ENCODE measurements around the gene HNRNPA1L2. TPM values are rescaled to one million over a fixed set of nuclear protein-coding genes. Genes with fewer than 3 reads are reported as not detected.
A peak's percentile ranks its signal among the peaks of the same experiment; 100 is the strongest.
"Not testable (repeated sequence)": the region's sequence is repeated elsewhere in the genome, so short reads cannot be mapped to it uniquely, and the experiment has no call there.

Gene HNRNPA1L2
- total RNA-seq, result 2.4 TPM

DNA sequence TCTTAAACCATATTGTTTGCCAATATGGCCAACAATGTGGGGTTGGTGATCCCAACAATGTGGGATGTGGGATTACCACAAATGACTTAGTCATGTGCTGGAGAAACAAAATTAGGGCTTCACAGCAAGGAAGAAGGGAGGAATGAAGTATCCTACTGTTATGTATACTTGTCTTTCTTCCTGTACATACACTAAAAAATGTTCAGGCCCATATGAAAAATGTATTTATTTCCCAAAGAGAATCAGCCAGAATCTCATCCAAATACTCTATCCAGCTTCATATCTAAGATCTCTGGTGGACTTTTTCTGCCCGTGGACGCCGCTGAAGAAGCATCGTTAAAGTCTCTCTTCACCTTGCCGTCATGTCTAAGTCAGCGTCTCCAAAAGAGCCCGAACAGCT lies at the start of gene HNRNPA1L2:
Gene HNRNPA1L2 (plus strand): TSS at position 301 of the 400 bp plus-strand sequence. CDS start 62 bp downstream, at position 363.
- DNase-seq (ENCODE audit: low read depth in 2 of 3, low spot score in 2 of 3), result no peak

DNA sequence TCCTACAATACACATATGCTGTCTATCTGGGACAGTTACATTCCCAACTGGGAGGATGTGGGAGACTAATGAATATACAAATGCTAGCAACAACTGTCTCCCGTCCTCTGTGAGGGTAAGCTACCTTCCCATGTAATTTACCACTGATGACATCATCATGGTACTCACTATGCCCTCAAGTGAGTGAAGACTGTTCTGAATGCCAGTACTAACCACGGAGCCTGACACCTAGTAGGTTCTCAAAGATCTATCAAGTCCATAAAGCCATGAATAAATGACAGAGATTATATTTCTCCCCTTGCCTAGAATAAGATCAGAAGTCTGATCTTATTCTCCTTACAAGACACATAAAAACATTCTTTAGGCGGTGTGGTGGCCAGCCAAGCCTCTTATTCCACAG lies 49.1 kb upstream of the HNRNPA1L2 start:
- not testable (repeated sequence) for DNase-seq (ENCODE audit: low read depth in 2 of 3, low spot score in 2 of 3)

DNA sequence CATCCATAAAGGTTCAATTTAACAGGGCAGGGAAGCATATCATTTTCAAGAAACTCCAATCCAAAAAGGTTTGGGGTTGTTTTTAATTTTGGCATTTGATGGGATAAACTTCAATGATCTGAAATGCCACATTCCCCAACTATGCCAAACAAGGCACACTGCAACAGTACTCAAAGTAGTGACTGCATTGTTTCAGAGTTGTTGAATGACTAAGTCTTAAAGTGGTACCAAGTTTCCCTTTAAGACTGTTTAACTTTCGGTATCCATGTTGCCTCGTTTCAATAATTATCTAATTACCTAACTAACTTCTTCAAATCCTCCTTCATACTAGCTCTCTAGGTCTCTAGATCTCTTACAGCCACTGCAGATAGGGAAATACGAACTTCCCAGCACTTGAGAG lies 48.4 kb upstream of the HNRNPA1L2 start:
- not testable (repeated sequence) for DNase-seq (ENCODE audit: low read depth in 2 of 3, low spot score in 2 of 3)

DNA sequence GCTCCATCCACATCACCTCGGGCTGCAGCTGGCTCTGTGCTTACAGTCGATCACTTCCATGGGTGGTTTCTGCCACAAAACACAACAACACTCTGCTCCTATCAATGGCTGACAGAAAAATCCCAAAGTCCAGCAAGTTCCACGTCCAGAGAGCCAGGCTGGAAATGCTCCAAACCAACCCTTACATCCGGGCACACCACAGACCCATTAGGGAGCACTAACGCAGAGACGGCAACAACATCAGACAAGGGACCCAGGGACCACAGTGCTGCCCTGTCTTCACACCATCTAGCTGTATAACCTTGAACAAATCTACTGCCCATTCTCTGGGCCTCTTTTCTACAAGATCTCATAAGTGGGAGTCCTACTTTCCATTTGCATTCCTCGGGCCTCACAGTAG lies 47.9 kb upstream of the HNRNPA1L2 start:
- not testable (repeated sequence) for DNase-seq (ENCODE audit: low read depth in 2 of 3, low spot score in 2 of 3)

- no peak for DNase-seq (ENCODE audit: low read depth in 2 of 3, low spot score in 2 of 3)
Observed at GRCh38 chr13:52597676-52598075, 44.6 kb upstream of the HNRNPA1L2 start.

- peak in 1 of 3 donors; percentile 10 for DNase-seq (ENCODE audit: low read depth in 2 of 3, low spot score in 2 of 3)
Observed at GRCh38 chr13:52599037-52599847, 43.0 kb upstream of the HNRNPA1L2 start.

DNA sequence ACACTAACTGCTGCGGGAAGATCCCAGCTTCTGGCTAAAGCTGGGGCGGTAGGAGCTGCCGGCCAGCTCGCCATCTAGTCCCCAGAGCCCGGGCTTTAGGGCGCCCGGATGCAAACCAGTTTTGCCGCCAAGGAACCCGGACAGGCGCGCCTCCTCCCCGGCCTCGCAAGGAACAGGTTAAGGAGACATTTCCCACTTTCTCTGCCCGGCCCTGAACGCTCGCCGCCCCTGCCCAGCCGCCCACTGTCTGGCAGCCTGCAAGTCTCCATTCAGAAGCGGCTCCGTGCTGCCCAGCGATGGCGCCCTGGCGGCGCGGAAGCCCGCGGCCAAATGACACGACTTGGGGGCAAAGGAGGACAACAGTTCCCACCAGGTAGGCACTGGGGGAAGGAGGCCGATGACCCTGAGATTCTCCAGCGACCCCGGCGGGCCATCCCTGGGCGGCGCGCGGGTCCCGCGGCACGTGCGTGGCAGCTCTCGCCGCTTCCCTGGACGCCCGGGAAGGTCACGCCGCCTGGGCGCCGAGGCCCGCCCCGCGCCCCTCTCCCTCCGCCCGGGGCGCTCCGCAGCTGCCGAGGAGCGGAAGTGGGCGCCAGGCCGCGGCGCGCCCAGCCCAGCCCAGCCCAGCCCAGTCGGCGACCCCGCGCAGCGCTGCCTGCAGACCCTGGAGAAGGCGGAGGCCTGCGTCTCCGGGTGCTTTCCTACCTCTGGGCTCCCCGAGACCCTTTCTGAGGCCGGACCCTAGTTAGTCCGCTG lies 42.2 kb upstream of the HNRNPA1L2 start:
- DNase-seq (ENCODE audit: low read depth in 2 of 3, low spot score in 2 of 3), result peak in 1 of 3 donors; percentile 24

DNA sequence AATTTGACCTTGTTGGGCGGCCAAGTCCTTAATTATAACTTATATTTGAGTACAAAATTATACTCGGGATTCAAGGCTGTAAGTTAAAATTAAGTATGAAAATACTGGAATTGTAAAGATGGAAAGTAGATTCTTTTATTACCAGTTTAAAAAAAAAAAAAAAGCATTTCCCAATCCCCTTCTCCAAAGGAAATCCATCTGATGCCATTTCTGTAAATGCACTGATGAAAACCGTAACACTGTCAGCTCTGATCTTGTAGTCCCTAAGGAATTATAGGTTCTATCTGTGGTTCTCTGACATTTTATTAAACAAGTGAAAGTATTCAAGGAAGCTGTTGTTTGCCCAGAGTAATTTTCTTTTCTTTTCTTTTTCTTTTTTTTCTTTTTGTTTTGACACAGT lies 41.6 kb upstream of the HNRNPA1L2 start:
- DNase-seq (ENCODE audit: low read depth in 2 of 3, low spot score in 2 of 3), result no peak

GRCh38 chr13:52603316-52603715 lies 38.9 kb upstream of the HNRNPA1L2 start:
- not testable (repeated sequence) for DNase-seq (ENCODE audit: low read depth in 2 of 3, low spot score in 2 of 3)

DNA sequence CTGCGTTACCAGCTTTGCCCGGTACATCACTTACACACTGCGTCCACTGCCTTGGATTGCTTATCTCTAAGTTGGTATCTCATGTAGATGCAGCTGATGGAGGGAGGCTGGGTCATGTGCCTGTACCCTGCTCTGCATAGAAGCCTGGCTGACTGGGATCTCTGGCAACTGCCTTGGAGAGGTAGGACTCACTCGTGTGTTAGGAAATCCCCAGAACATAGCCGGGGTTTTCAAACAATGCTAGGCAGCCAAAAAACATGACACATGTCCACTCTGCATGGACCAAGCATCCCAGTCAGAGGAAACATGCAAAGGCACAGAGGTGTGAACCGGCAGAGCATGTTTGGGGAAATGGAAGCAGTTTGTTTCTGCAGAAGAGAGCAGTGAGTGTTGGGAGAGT lies 36.1 kb upstream of the HNRNPA1L2 start:
- DNase-seq (ENCODE audit: low read depth in 2 of 3, low spot score in 2 of 3), result not testable (repeated sequence)

DNA sequence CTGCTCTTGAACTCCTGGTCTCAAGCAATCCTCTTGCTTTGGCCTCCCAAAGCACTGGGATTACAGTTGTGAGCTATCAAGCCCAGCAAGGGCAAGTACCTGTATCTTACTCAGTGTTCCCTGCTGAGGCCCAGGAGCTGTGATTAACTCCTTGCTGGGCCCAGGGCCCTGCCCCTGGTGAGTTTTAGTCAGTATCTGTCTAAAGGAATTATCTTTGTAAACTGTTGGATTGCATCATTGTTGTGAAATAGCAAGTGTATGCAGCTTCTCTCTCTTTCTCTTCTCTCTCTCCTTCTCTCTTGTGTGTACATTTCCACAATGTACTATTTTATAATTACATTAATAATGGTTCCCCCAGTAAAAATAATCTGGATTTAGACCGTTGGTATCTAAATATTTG lies 35.4 kb upstream of the HNRNPA1L2 start:
- not testable (repeated sequence) for DNase-seq (ENCODE audit: low read depth in 2 of 3, low spot score in 2 of 3)

DNA sequence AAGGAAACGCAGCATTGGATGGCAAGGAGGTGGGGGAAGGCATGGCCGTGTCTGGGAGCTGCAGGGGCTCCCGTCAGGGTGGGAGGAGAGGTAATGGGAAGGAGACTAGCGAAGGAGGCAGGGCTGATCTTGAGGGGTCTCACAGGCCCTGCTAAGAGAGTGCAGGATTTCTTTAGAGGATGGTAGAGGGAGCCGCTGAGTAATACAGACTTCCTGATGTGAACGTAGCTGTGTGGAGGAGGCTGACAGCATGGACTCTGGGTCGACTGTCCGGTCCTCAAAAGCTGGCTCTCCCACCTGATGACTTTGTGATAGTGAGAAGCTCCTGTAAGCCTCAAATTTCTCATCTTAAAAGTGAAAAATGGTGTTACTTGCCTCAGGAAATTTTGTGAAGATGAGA lies 34.0 kb upstream of the HNRNPA1L2 start:
- DNase-seq (ENCODE audit: low read depth in 2 of 3, low spot score in 2 of 3), result not testable (repeated sequence)

DNA sequence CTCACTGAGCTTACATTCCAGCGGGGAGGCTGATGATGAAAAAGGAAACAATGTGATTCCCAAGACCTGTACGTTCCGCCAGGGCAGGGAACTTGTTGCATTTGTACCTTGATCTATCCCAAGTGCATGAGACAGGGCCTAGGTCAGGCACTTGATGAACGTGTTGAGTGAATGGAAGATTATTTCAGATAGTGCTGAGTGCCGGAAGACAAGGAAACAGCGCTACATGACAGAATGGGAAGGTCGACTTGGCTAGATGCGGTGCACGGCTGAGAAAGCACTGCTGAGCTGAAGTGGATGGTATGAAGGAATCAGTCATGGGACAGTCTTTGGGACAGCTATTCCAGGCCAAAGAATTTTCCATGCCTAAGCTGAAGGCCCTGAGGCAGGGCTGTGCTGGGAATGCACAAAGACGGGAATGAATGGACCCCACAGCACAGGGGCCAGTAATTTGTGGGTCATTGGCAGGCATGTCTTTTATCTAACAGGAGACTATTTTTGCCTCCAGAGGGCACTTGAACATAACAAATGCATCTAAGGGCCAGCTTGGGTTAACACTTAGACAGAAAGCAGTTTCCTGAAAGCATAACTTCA lies 33.1 kb upstream of the HNRNPA1L2 start:
- DNase-seq (ENCODE audit: low read depth in 2 of 3, low spot score in 2 of 3), result peak in 2 of 3 donors; percentile 41 to 81

- not testable (repeated sequence) for DNase-seq (ENCODE audit: low read depth in 2 of 3, low spot score in 2 of 3)
Observed at GRCh38 chr13:52610158-52610557, 32.1 kb upstream of the HNRNPA1L2 start.

DNA sequence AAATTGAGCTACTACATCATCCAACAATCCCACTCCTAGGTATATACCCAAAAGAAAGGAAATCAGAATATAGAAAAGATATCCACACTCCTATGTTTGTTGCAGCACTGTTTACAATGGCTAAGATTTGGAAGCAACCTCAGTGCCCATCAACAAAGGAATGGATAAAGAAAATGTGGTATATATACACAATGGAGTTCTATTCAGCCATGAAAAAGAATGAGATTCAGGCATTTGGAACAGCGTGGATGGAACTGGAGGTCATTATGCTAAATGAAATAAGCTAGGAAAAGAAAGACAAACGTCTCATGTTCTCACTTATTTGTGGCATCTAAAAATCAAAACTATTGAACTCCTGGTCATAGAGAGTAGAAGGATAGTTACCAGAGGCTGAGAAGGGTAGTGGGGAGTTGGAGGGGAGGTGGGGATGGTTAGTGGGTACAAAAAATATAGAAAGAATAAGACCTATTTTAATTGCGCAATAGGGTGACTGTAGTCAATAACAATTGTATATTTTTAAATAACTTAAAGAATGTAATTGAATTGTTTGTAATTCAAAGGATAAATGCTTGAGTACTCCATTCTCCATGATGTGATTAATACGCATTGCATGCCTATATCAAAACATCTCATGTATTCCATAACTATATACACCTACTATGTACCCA lies 27.0 kb upstream of the HNRNPA1L2 start:
- no peak for DNase-seq (ENCODE audit: low read depth in 2 of 3, low spot score in 2 of 3)

- peak in 1 of 3 donors; percentile 31 for DNase-seq (ENCODE audit: low read depth in 2 of 3, low spot score in 2 of 3)
Observed at GRCh38 chr13:52615812-52616211, 26.4 kb upstream of the HNRNPA1L2 start.

DNA sequence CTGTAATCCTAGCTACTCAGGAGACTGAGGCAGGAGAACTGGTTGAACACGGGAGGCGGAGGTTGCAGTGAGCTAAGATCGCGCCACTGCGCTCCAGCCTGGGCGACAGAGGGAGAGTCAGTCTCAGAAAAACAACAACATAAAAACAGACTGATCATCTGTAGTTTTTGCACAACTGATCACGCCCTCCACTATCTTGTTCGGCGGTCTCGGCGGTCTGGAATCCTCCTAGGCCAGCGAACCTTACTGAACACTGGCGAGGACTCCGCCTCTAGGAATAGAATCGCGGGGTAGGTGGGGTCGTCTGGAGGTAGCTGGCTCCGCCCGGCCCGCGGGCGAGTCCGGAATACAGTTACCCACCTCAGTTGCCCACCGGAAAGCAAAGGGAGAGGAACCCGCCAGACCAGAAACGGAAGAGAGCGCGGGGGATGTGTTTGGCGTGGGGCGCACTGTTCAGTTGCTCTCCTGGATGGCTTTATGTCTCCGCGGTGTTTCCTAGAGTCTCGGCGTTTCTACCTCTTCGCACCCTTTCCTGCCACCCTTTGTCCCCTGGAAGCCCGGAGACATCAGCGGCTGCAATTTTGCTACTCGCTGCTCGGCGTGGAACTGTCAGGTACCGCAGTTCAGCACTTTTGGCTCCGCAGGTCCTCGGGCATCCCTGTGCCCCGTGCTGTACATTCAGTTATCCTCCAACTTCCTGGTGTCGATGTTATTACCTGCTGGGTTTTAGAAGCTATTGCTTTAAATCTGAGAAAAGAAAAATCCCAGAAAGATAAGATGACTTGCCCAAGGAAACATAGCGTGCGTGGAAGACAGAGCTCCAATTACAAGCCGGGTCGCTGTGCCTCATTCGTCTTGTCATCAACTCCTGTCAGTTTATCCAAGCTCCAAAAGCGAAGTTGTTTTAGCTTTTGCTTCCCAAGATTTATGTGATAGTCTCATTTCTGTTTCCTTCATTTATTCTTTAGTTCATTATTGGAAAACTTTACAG lies 24.9 kb upstream of the HNRNPA1L2 start:
- peak; percentile 50 to 92 (median 88) for DNase-seq (ENCODE audit: low read depth in 2 of 3, low spot score in 2 of 3)

GRCh38 chr13:52631083-52631690 lies 11.0 kb upstream of the HNRNPA1L2 start:
- DNase-seq (ENCODE audit: low read depth in 2 of 3, low spot score in 2 of 3), result peak in 1 of 3 donors; percentile 15

GRCh38 chr13:52638666-52639328 lies 3.4 kb upstream of the HNRNPA1L2 start:
- DNase-seq (ENCODE audit: low read depth in 2 of 3, low spot score in 2 of 3), result no peak

Data from hematopoietic multipotent progenitor cell (in vitro differentiated cells).